NAMALWA (cell line): ENCODE data around the gene KIAA1755.

Source experiments
- DNase-seq: peaks from one replicate; pipeline ENCODE4 v3.0.0-alpha.2; 2015; ENCODE audit warnings: low spot score

KIAA1755 gene

GRCh38 chr20:38238829-38239228 is 21.7 kb downstream of the KIAA1755 start:
- no peak for DNase-seq

GRCh38 chr20:38237381-38237780 is 23.2 kb downstream of the KIAA1755 start:
- DNase-seq = no peak

- DNase-seq = no peak
Measured at GRCh38 chr20:38231531-38232121, 28.9 kb downstream of the KIAA1755 start.

GRCh38 chr20:38230957-38231526 is 29.5 kb downstream of the KIAA1755 start:
- no peak for DNase-seq

- no peak for DNase-seq
Measured at GRCh38 chr20:38230253-38230551, 30.3 kb downstream of the KIAA1755 start.

- DNase-seq = peak; percentile 34
Measured at GRCh38 chr20:38229376-38230252, 30.9 kb downstream of the KIAA1755 start.

GRCh38 chr20:38228436-38228835 is 32.1 kb downstream of the KIAA1755 start:
- peak; percentile 41 for DNase-seq

GRCh38 chr20:38227420-38228360 is 32.8 kb downstream of the KIAA1755 start:
- no peak for DNase-seq

GRCh38 chr20:38226553-38226952 is 34.0 kb downstream of the KIAA1755 start:
- no peak for DNase-seq

GRCh38 chr20:38225900-38226263 is 34.7 kb downstream of the KIAA1755 start:
- DNase-seq = no peak

- no peak for DNase-seq
Measured at GRCh38 chr20:38225240-38225899, 35.2 kb downstream of the KIAA1755 start.

- no peak for DNase-seq
Measured at GRCh38 chr20:38224531-38224930, 36.0 kb downstream of the KIAA1755 start.

- DNase-seq = no peak
Measured at GRCh38 chr20:38223743-38224100, 36.8 kb downstream of the KIAA1755 start.

- DNase-seq = no peak
Measured at GRCh38 chr20:38222923-38223742, 37.4 kb downstream of the KIAA1755 start.

GRCh38 chr20:38222231-38222922 is 38.2 kb downstream of the KIAA1755 start:
- peak; percentile 78 for DNase-seq

- peak; percentile 80 for DNase-seq
Measured at GRCh38 chr20:38221119-38221589, 39.4 kb downstream of the KIAA1755 start.

- DNase-seq = no peak
Measured at GRCh38 chr20:38220587-38221118, 39.9 kb downstream of the KIAA1755 start.

- no peak for DNase-seq
Measured at GRCh38 chr20:38219006-38219950, 41.3 kb downstream of the KIAA1755 start.

GRCh38 chr20:38218566-38218885 is 42.0 kb downstream of the KIAA1755 start:
- DNase-seq = no peak
